Hindlimb muscle (tissue), 1 donor: Measurements from ENCODE around the gene ISCU. TPM values are rescaled to one million over a fixed set of nuclear protein-coding genes. Genes with fewer than 3 reads are reported as not detected.
"Not testable (repeated sequence)": the region's sequence is repeated elsewhere in the genome, so short reads cannot be mapped to it uniquely, and the experiment has no call there.

Source experiments
- DNase-seq: peaks from one replicate; pipeline ENCODE4 v3.0.0-alpha.2; 2013
- polyA plus RNA-seq: library from polyadenylated mRNA; unstranded; fragments of 120-200 nt; gene quantifications from one replicate; pipeline ENCODE4 v1.2.1, GENCODE V29; 2013; ENCODE audit not compliant: insufficient read length

ISCU gene
- polyA plus RNA-seq, 1 donor, result 83.7 TPM

- DNase-seq, result no peak
Observed at GRCh38 chr12:108571609-108572165, 9.3 kb downstream of the ISCU start.

DNA sequence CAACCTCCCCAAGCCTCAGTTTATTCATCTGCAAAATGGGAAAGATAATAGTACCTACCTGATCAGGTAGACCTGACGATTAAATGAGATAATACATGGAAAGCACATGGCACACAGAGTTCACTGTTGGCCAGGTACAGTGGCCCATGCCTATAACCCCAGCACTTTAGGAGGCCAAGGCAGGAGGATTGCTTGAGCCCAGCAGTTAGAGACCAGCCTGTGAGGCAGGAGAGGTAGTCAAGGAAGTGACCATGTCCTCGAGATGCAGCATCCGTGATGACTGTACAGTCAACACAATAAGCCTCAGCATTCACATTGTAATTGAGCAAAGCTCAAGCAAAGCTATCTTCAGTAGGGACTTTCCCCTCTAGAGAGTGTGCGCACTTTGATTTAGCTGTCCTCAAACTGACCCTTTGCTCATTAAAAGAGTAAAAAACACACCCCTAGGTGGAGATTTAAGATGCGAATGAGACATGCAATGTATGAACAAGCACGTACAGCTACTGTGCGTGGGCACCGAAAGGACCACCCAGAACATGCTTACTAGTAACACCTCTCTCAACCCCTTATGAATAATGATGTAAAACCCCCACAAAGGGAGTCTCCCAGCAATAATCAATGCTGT is 9.9 kb downstream of the ISCU start:
- DNase-seq, result no peak

DNA sequence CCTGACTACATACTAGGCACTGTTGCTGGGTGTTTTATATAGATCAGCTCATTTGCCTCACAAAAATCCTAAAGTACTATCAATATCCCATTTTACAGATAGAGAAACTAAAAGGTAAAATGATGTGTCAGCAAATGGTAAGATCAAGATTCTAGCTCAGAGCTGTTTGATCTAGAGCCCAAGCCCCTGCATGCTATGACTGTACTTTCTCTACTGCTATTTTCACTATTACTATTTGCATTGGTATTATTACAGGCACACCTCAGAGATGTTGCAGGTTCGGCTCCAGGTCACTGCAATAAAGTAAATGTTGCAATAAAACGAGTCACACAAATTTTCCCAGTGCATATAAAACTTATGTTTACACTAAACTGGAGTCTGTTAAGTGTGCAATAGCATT is 10.9 kb downstream of the ISCU start:
- no peak for DNase-seq

DNA sequence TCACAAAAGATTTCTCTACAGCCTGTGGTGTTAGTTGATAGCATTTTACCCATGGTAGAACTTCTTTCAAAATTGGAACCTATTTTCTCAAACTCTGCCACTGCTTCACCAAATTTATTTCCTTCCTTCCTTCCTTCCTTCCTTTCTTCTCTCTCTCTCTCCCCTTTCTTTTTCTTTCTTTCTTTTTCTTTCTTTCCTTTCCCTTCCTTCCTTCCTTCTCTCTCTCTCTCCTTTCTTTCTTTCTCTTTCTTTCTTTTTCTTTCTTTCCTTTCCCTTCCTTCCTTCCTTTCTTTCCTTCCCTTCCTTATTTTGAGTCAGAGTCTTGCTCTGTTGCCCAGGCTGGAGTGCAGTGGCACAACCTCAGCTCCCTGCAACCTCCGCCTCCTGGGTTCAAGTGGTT is 11.9 kb downstream of the ISCU start:
- DNase-seq, result not testable (repeated sequence)

- no peak for DNase-seq
Observed at GRCh38 chr12:108575199-108575912, 13.0 kb downstream of the ISCU start.

- DNase-seq, result no peak
Observed at GRCh38 chr12:108576660-108577234, 14.4 kb downstream of the ISCU start.

GRCh38 chr12:108577458-108577857 is 15.1 kb downstream of the ISCU start:
- DNase-seq, result no peak

DNA sequence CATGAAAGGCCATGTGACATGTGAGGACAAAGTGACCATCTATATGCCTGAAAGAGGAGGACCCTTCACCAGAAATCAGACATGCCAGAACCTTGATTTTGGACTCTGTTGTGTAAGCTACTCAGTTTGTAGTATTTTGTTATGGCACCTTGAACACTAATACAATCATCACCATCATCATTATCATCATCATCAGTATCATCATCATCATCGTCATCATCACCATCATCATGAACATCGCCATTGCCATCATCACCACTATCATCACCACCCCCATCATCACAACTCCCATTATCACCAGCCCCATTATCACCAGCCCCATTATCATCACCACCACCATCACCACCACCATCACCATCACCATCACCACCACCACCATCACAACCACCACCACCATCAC is 15.9 kb downstream of the ISCU start:
- no peak for DNase-seq

DNA sequence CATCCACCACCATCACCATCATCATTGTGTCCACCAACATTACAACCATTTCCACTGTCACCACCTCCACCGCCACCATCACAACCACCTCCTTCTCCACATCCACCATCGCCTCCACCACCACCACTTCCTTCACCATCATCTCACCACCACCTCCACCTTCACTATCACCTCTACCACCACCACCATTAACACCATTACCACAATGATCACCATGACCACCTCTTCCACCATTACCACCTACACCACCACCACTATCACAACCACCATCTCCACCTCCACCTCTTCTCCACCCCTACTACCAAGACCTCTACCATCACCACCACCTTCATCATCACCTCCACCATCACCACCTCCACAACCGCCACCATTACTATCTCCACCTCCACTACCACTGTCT is 16.4 kb downstream of the ISCU start:
- no peak for DNase-seq

- no peak for DNase-seq
Observed at GRCh38 chr12:108580531-108580930, 18.1 kb downstream of the ISCU start.

DNA sequence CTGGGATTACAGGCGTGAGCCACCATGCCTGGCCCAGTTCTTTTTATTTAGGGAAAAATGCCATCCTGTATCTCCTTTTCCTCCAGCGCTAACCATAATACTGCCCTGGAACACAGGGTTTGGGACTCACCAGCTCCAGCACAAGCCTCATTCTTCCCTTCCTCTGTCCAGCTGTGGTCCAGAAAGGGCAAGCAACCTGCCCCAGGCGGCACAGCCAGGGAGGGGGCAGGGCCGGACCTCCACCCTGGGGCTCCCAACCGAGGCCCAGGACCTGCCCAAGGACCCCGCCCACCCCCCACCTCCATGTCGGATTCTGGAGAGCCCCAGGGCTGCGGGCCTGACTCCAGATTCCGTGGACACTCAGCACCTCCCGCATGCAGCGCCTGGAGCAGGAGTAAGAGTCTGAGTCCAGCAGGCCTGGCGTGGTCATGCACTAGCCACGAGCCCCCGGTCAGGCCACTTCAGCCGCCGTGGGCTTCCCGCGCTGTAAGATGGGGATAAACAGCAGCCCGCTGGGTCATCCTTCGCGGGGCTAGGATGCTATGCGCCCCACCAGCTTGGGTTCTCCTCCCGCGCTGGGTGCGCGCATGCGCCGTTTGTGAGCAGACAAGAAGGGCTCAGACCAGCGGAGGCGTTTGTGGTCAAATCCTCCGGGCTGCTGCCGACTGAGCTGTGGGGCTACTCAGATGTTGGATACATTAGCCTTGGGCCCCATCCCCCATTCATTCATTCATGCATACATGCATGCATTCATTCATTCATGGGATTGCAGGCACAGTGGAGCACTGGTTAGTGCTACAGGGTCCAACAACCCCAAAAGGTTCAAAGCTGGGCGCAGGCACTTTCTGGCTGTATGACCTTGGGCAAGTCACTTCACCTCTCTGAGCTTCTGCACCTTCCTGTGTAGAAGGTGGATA is 19.2 kb downstream of the ISCU start:
- DNase-seq, result no peak

DNA sequence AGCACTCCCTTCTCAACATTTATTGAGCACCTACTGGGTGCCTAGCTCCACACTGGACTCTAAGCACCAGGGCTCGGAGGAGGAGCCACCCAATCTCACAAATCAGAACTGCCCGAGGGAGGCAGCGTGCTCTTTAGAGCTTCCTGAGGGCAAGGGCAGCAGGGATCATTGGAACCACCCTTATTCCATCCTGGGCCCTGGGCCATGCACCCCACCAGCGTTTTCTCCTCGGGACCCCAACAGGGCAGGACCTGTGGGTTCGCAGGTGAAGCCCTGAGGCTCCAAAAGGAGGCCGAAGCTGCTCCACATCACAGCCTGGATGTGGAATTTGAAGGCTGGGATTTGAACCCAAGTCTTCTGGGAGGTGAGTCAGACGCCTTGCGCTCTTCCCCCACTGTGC is 20.1 kb downstream of the ISCU start:
- no peak for DNase-seq

- DNase-seq, result no peak
Observed at GRCh38 chr12:108582978-108583770, 20.8 kb downstream of the ISCU start.

DNA sequence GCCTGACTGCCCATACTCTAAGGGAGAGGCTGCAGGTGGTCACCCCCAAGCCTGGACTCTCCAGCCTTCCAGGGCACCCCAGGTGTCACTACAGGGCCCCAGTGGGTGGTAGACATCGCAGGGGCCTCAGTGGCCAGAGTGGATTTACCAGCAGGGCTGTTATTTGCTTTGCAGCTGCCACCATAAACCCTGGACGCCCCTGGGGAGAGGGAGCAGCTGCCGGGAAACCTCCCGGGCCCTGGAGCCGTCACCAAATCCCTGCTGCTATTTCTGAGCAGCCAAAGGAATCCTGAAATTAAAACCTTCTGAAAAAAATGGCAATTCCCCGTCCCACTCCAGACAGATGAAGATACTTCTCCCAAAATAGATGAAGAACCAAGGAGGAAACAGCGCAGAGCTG is 21.6 kb downstream of the ISCU start:
- DNase-seq, result no peak

GRCh38 chr12:108584456-108585065 is 22.2 kb downstream of the ISCU start:
- DNase-seq, result no peak

DNA sequence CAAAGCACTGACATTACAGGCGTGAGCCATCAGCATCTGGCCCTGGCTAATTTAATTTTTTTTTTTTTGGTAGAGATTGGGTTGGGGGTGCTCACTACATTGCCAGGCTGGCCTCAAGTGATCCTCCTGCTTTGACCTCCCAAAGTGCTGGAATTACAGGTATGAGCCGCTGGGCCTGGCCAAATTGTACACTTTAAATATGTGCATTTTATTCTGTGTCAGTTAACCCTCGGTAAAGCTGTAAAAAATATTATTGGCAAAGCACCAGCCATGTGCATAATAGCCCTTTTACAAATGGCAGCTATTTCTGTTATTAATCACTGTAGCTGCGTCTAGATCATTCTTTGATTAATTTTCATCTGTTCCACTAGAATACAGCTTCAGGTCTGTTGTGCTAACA is 23.5 kb downstream of the ISCU start:
- no peak for DNase-seq

DNA sequence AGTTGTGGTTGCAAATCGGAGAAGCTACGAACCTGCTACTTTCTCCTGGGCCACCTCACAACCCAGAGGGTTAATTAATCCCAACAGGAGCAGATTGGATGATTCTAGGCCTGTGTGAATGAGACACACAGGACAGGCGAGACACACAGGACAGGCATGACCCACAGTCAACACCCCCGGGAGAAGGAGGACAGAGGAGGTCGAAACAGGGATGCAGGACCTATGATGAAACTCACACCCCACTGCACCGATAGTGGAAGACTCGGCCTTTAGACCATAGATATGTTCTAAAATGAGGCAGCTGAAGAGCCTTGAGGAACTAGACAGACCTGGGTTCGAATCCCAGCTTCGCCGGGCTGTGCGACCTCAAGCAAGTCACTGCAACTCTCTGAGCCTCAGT is 23.9 kb downstream of the ISCU start:
- DNase-seq, result no peak

GRCh38 chr12:108587826-108588225 is 25.4 kb downstream of the ISCU start:
- DNase-seq, result no peak

- peak; percentile 56 for DNase-seq
Observed at GRCh38 chr12:108589028-108589839, 26.8 kb downstream of the ISCU start.

GRCh38 chr12:108589840-108590229 is 27.4 kb downstream of the ISCU start:
- no peak for DNase-seq

DNA sequence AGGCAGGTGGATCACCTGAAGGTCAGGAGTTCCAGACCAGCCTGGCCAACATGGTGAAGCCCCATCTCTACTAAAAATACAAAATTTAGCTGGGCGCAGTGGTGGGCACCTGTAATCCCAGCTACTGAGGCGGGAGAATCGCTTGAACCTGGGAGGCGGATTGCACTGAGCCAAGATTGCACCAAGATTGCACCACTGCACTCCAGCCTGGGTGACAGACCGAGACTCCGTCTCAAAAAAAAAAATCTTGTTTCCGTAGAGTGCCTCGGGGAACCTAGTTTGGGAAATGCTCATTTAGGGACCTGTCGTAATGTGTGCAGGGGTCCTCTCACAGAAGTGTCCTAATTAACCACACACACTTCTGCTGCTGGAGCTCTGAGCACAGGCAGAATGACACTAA is 28.1 kb downstream of the ISCU start:
- DNase-seq, result not testable (repeated sequence)
